HG03280 (cell line): ENCODE results near the gene TMEM258.

Source experiments
- ATAC-seq: cut with Tn5 transposase; IDR thresholded peaks from one replicate; pipeline ENCODE4 v1.9.1; 2021; ENCODE audit warnings: mild to moderate bottlenecking, moderate library complexity; ENCODE audit not compliant: unreplicated experiment

Gene TMEM258

DNA sequence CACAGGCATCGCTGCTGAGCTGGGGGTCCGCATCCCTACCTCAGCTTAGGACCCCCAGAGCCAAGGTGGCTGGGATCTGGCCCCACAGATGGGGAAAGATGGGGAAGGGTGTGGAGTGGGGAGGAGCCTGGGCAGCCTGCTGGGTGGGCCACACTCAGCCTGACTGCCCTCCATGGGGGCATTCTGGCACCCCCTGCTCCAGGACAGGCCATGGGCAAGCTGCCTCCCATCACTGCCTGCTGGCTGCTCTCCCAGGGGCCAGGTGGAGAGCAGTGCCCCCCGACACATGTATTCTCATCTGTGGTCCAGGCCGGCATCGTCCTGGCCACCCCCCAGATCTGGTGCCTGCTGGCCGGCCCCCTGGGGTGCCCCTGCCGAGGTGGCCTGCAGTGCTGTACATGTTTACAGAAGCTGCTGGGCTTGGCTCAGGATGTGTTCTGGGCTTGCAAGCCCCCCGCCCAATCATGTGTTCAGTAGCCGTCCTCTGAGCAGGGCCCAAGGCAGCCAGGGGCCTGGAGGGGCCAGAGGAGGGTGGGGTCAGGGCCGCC lies 47.7 kb downstream of the TMEM258 start:
- ATAC-seq = no peak

- ATAC-seq = no peak
These were observed 48.2 kb downstream of the TMEM258 start for GRCh38 chr11:61744181-61744580.

GRCh38 chr11:61743486-61744095 lies 48.8 kb downstream of the TMEM258 start:
- ATAC-seq = no peak

DNA sequence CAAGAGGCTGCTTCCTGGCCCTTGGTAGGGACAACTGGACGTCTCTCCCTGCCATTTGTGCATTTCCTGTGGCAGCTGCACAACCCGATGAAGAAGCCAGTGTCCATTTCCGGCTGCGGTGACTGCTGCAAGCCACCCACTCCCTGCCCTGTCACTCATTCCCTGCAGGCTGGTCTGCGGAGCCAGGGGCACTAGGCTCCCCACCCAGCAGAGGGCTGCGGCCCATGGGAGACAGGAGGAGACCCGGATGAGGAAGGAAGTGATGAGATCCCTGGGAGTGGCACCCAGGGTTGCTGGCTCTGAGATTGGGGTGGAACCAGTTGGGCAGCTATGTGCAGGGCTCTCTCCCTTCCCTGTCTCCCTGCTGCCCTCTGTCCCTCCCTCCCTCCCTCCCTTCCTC lies 50.0 kb downstream of the TMEM258 start:
- ATAC-seq = no peak

DNA sequence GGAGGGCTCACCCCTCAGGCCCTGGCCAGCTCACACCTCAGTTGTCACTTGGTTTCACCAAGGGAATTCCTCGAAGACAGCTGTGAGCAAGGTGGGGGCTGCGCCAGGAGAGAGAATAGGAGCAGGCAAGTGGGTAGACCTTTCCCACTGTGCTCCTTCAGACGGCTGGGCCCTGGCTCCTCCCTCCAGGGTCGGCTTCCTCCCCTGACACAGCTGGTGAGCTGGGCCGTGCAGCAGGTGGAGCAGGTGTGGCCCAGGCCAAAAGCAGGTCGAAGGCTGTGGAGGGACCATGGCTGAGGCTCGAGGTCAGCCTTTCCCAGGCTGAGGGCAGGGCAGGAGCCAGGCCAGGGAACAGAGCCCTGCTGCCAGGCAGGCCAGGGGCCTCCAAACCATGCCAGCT lies 52.4 kb downstream of the TMEM258 start:
- no peak for ATAC-seq

- ATAC-seq = no peak
These were observed 53.0 kb downstream of the TMEM258 start for GRCh38 chr11:61739413-61739812.
